ENCODE data around the gene C3orf22.

Gene C3orf22

DNA sequence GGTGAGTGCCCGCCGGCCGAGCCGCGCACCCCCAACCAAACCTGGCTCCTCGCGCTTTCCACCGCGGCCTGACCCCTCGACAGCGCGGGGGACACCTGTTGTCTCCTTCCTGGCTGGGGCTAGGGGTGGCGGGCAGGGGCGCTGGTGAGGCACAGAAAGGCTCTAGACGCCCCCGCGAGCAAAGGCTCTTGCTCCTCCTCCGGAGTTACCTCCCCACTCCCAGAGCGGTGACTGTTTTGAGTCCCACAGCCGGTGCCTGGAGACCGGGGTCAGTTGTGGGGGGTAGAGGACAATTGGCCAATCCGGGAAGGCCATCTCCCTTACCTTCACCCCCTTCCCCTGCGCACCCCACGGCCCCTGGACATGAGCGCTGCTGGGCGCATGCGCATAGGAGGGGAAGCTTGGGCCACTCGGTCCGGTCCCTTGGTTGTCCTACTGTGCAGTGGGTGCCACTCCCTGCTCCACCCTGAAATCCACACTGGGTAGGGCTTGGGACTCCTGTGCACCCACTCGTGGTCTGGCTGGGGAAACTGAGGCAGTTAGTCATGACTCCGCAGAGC lies 34.2 kb downstream of the C3orf22 start:
- H3K36me3 ChIP-seq (ENCODE audit: control insufficient read depth in 2 of 2, insufficient read depth in 1 of 2, low read length in 2 of 2) = no peaks in the 10 kb centered on the region
- peak overlapping the region; percentile 40 for H3K4me3 ChIP-seq (ENCODE audit: low read depth, low read length)
- H3K9me3 ChIP-seq (ENCODE audit: control insufficient read depth, insufficient read depth, low read depth, low read length) = no peaks in the 10 kb centered on the region
- ChIA-PET CTCF (interaction anchor here (0.7 kb wide), 1 partner anchor 850 kb away, joined by 3 read pairs; no protein-coding TSS in a partner anchor), POLR2A (no interaction called here)
- no peaks in the 10 kb centered on the region for H3K4me1 ChIP-seq (ENCODE audit: control insufficient read depth, insufficient read depth, low read length)
- no peak overlapping the region for H3K27ac ChIP-seq (ENCODE audit: extremely low read depth, low read depth, low read length)
- TF ChIP-seq ZNF274 (IDR thresholded peaks at IDR 0.05; ENCODE audit: low read length) (no peak), ZNF274 (tag by site-specific recombination; IDR thresholded peaks at IDR 0.05; ENCODE audit: borderline replicate concordance) (no peak), ZNF157 (tag by site-specific recombination; IDR thresholded peaks at IDR 0.05) (no peak), ZNF791 (tag by site-specific recombination; IDR thresholded peaks at IDR 0.05) (no peak), ZNF362 (tag by site-specific recombination; IDR thresholded peaks at IDR 0.05) (no peak), ZFHX2 (tag by site-specific recombination; conservative IDR thresholded peaks at IDR 0.05) (peak; percentile 23; the same call in 1 of the 2 replicates), ZNF426 (tag by site-specific recombination; IDR thresholded peaks at IDR 0.05) (no peak), EGR2 (tag by site-specific recombination; IDR thresholded peaks at IDR 0.05; ENCODE audit: low read depth) (peak; percentile 35; the same call in 1 of the 2 replicates), ZBTB26 (tag by site-specific recombination; optimal IDR thresholded peaks at IDR 0.05) (peak; percentile 42), SCRT2 (tag by site-specific recombination; IDR thresholded peaks at IDR 0.05) (peak; percentile 74), ZIC2 (tag by site-specific recombination; IDR thresholded peaks at IDR 0.05) (no peak), ZSCAN18 (tag by site-specific recombination; IDR thresholded peaks at IDR 0.05) (no peak), ZNF18 (tag by site-specific recombination; IDR thresholded peaks at IDR 0.05) (no peak), ZNF510 (tag by site-specific recombination; IDR thresholded peaks at IDR 0.05; ENCODE audit: insufficient replicate concordance) (no peak), ZNF292 (tag by site-specific recombination; IDR thresholded peaks at IDR 0.05; ENCODE audit: borderline replicate concordance, low read depth) (no peak), ZNF416 (tag by site-specific recombination; IDR thresholded peaks at IDR 0.05) (no peak), ZNF660 (tag by site-specific recombination; IDR thresholded peaks at IDR 0.05) (no peak), ZNF132 (tag by site-specific recombination; IDR thresholded peaks at IDR 0.05; ENCODE audit: borderline replicate concordance) (no peak), HOXC10 (CRISPR knock-in tag; IDR thresholded peaks at IDR 0.05) (no peak), PRDM1 (tag by site-specific recombination; IDR thresholded peaks at IDR 0.05) (no peak), ZBTB8A (tag by site-specific recombination; IDR thresholded peaks at IDR 0.05) (peak; percentile 61; the same call in 1 of the 2 replicates), ZNF843 (tag by site-specific recombination; IDR thresholded peaks at IDR 0.05) (no peak), ZNF366 (tag by site-specific recombination; conservative IDR thresholded peaks at IDR 0.05) (no peak), IKZF3 (tag by site-specific recombination; IDR thresholded peaks at IDR 0.05) (no peak), ZFP3 (tag by site-specific recombination; IDR thresholded peaks at IDR 0.05; ENCODE audit: low read depth) (no peak), ZEB2 (tag by site-specific recombination; IDR thresholded peaks at IDR 0.05) (no peak), ZNF394 (tag by site-specific recombination; IDR thresholded peaks at IDR 0.05; ENCODE audit: borderline replicate concordance) (no peak), ZNF311 (tag by site-specific recombination; IDR thresholded peaks at IDR 0.05; ENCODE audit: borderline replicate concordance) (no peak)
- TF ChIP-seq, protein P1, sequence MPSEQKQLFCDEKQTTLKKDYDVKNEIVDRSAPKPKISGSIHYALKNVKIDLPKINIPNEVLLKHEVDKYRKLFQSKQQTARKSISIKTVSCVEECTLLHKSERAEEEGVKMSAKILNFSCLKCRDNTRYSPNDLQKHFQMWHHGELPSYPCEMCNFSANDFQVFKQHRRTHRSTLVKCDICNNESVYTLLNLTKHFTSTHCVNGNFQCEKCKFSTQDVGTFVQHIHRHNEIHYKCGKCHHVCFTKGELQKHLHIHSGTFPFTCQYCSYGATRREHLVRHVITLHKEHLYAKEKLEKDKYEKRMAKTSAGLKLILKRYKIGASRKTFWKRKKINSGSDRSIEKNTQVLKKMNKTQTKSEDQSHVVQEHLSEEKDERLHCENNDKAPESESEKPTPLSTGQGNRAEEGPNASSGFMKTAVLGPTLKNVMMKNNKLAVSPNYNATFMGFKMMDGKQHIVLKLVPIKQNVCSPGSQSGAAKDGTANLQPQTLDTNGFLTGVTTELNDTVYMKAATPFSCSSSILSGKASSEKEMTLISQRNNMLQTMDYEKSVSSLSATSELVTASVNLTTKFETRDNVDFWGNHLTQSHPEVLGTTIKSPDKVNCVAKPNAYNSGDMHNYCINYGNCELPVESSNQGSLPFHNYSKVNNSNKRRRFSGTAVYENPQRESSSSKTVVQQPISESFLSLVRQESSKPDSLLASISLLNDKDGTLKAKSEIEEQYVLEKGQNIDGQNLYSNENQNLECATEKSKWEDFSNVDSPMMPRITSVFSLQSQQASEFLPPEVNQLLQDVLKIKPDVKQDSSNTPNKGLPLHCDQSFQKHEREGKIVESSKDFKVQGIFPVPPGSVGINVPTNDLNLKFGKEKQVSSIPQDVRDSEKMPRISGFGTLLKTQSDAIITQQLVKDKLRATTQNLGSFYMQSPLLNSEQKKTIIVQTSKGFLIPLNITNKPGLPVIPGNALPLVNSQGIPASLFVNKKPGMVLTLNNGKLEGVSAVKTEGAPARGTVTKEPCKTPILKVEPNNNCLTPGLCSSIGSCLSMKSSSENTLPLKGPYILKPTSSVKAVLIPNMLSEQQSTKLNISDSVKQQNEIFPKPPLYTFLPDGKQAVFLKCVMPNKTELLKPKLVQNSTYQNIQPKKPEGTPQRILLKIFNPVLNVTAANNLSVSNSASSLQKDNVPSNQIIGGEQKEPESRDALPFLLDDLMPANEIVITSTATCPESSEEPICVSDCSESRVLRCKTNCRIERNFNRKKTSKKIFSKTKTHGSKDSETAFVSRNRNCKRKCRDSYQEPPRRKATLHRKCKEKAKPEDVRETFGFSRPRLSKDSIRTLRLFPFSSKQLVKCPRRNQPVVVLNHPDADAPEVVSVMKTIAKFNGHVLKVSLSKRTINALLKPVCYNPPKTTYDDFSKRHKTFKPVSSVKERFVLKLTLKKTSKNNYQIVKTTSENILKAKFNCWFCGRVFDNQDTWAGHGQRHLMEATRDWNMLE (tag by site-specific recombination; conservative IDR thresholded peaks at IDR 0.05; ENCODE audit: low read depth) = no peak
